NCI-H187 treated with DMSO at 0.1 percent for 48 hours (cell line): ENCODE results near the gene PAX6.

Experiments
- DNase-seq: peaks from one replicate; lab custom pipeline; 2025; lab: John Stamatoyannopoulos, UW

Gene PAX6

DNA sequence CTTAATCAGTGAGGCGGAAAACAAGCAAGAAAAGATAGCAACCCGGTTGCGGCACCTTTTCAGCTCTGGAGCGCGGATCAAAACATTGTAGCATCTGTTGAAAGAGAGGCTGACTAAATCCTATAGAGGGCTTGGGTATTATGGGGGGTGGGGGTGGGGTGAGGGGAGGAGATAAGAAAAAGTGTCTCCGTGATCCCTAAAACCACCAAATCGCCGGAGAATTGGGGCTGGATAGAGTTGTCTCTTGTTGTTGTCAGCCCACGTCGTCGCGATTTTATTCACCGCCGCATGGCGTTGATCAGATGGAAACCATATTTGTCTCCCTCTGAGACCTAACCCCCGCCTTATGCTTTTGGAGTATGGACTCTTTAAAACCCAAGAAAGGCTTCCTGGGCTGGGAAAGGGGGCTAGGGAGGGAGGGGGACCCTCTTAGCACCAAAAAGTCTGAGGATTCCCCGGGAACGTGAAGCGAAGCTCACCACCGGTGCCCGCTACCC is 13.0 kb downstream of the PAX6 start:
- no peak for DNase-seq

DNA sequence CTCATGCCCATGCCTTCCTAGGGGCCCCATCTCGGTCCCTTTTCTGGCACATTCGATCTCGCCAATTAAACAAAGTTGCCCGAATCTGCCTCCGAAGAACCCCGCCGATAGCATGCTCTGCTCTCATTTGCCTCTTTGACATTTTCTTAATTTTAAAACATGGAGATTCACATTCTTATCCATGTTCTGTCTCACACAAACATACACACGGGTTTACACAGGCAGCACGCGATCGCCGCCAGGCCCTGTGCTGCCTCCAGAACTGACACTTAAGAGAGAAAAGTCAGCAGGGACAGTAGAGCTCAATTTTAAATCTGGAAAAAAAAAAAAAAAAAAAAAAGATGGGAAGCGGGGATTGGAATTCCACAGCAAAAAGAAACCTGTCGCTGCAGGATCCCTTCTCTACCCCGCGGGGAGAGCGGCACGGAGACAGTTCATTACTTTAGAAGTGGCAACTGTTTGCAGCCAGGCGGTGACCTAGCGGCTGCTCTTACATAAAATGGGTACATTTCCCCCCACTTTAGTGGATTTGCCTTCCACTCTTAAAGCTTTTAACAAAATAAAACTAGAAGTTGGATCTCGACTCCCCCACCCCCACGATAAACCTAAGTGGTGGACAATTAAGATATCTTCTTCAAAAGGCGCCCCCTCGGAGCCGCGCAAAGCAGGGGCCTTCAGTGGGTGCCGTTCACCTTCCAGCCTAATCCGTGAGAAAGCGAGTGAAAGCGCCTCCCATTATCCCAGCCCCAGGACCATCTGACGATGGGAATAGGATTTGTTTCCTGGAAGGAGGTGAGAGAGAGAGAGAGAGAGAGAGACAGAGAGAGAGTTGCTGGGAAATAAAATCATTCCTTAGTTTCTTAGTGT is 13.7 kb downstream of the PAX6 start:
- DNase-seq, result no peak

DNA sequence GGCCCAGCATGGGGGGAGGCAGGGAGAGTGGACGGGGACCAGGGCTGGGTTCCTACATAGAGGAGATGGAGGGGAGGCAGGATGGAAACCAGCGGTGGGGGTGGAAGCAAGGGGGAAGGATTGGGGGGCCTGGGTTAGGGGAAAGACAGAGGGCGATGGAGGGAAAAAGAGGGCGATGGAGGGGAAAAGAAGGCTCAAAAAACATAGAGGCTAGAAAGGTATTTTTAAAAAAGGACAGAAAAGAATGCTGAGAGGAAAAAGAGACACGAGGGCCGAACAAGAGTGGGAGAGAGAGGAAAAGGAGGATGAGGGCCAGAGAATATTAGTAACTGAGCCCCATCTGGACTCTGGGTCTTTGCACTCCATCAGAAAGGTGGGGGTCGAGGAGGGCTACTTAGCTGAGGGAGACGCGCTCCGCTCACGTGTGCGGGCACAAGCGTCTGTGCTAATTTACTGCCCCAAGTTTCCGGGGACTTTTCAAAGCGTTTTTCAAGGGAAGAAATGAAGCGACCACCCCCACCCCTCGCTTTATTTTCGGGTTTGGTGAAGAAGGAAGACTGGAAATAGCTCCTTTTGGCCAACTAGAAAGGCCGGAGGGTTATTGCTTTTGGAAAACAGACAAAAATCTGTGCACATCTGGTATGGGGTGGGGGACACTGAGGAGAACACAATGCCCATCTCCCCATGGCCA is 14.5 kb downstream of the PAX6 start:
- DNase-seq, result no peak

DNA sequence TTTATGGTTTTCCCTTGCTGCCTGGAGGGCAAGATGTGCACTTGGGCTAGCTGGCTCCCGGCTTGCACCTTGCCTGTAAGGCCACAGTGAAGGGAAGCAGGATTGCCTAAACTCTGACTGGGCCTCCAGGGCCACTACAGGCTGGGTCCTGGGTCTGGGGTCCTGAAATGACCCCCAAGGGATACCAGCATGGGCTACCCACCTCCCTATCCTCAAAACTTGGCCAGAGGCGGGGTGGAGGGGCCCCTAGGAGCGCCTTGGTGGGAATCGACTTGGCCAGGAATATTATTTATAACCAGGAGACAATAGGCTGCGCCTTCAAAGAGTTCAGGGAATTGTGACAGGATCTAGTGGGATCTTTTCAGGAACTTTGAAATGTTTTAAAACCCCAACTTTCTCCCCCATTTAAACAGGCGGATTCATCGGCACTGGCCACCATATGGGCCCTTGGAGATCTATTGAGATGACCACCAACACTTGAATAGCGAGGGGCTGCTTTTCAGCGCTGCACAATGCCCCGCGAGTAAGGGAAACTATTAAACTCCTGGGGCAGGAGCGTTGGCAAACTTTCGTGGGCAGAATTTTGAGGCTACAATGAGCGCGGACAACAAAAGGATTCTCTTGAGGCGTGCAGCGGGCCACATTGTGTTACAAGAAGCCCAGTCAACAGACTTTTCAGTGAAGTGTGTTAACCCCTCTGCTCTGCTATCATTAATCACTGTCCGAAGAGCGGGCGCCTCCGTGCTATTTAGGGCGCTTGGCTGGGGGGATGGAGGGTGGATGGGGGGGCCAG is 15.2 kb downstream of the PAX6 start:
- DNase-seq, result no peak

DNA sequence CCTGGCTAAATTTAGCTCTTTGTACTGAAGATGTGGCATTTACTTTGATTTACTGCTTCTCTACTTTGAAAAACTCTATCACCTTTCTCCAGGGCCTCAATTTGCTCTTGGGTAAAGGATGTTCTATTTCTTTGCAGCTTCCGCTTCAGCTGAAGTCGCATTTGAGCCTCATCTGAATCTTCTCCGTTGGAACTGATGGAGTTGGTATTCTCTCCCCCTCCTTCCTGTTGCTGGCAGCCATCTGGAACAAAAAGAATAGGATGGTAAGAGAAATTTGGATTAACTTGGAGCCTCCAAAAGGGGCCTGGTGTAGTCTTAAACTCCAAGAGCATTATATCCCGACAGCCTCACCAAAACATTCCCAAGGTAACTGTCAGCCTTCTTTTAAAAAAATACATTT is 16.6 kb downstream of the PAX6 start:
- no peak for DNase-seq

DNA sequence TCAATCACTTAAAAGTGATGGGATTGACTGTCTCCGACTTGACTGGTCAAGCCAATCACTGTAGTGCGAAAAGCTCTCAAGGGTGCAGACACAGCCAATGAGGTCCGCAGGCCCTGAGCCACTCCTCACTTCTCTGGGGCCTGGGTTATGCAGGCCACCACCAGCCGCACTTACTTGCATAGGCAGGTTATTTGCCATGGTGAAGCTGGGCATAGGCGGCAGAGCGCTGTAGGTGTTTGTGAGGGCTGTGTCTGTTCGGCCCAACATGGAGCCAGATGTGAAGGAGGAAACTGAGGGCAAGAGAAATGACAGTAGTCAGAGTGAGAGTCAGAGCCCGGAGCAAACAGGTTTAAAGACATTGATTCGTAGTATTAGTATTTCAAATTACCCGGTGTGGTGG is 17.9 kb downstream of the PAX6 start:
- no peak for DNase-seq

DNA sequence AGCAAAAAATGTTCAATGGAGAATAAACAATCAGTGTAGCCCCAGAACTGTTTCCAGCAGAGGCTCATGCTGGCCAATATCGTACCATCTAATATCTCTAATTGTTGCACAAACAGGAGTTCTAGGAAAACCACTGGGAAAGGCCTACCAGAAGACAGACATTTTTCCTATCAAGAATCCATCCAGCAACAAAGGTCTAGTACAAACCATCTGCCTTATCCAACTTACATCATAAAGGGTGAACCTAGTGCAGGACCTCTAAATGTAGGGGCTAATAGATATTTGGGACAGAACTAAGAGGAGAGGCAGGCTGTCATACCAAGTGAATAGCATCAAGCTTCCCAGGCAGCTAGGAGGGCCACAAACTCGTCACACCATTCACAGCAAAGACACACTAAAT is 18.7 kb downstream of the PAX6 start:
- no peak for DNase-seq

DNA sequence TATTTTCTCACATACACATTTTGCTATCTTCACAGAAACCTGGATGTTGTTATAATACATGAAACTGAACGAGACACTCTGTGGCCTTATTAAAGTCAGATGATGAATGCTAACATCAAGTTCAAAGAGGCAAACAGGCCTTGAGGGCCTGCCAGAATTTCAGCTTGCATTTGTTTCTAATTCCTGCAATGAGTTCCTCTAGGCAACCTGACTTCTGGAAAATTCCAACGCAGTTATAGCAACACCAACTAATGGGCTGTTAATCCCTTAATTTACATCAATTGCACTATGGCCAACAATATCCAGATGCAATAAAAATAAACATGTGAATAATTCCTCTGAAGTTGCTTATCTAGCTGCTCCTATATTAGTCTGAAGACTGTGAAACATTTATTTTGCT is 19.1 kb downstream of the PAX6 start:
- DNase-seq, result no peak

DNA sequence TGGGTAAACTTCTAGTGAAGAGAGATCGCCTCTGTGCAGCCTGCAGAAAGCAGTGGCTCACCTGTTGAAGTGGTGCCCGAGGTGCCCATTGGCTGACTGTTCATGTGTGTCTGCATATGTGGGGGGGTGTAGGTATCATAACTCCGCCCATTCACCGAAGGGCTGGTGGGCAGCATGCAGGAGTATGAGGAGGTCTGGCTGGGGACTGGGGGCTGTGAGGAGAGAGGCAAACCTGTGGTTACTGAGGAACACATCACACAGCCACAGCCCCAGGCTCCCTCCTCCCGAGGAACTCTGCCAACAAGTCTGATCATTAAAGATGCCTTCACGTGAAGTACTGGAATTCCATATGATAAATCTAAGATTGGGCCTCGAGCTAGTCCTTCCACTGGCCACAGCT is 20.5 kb downstream of the PAX6 start:
- DNase-seq, result no peak

DNA sequence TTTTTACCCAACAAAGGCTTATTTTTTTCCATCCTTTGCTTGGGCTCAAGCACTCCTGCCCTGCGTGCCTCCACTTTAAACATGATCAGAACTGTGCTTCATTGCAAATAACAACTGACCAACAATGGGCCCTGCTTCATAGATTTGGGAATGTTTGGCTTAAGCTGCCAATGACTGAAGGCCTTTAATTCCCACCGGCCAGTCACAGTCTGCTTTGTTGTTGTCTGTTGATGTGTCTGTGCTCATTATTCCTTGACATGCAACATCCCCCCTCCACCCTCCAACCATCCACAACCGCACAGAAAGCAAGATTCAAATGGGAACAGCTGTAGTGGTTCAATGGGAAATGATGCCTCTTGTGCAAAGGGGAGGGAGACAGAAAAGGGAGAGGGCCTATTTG is 23.0 kb downstream of the PAX6 start:
- DNase-seq, result no peak

DNA sequence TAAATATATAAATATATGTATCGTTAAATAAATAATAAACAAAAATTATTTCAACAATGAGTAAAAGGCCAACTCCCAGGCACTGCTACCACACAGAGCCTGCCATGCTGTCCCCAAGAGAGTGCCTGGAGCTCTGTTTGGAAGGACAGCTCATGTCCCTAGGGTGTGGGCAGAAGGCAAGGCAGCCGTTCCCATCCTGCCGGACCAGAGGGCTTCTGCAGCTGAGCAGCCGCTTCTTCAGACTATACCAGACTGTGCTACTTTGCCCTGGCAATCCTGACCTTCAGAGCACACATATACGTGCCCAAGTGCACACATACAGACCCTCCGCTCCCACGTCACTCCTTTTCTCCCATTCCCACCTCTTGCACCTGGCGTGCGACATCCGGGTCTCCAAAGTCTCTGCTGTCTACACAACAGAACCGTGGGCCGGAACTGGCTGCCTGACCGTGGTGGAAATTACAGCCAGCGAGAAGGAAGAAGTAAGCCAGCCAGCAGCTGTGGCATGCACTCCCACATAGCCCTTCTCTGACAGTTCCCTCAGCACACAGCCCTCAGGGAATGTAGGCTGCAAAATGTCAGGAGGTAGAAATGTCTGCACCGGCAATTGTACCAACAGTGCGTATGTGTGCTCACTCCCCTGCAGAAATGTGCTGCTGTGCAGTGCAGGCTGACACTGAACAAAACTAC is 24.0 kb downstream of the PAX6 start:
- DNase-seq, result no peak

DNA sequence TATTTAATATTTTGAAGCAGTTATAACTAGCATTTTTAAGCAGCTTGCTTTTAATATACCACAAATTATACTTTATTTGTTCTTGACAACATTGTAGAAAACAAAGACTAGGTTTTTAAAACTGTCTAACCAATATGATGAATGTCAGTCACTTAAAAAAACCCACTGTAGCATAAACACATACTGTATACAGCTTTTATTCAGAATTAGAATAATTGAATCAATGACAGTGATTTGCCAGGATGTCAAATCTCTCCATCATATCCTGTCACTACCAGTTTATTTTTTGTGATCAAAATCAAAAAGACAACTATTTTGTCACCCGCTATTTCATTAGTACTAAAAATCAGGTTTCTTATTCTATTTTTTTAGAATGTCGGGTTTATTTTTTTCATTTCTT is 26.5 kb downstream of the PAX6 start:
- DNase-seq, result no peak

DNA sequence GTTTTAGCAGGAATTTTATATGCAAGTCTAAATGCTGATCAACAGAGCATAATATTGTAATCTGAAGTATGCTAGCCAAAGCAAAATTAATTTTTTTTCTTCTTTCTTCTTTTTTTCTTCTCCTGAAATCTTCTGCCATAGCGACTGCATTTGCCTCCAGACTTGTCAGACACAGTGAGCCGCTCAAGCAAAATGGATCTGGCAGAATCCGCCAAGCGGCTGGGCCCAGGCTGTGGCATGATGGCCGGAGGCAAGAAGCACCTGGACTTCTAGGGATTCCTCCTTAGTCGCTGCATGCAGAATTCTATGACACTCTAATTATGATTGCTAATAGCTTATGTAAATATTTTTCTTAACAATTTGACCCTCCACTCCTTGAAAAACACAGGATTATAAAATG is 27.9 kb downstream of the PAX6 start:
- no peak for DNase-seq

DNA sequence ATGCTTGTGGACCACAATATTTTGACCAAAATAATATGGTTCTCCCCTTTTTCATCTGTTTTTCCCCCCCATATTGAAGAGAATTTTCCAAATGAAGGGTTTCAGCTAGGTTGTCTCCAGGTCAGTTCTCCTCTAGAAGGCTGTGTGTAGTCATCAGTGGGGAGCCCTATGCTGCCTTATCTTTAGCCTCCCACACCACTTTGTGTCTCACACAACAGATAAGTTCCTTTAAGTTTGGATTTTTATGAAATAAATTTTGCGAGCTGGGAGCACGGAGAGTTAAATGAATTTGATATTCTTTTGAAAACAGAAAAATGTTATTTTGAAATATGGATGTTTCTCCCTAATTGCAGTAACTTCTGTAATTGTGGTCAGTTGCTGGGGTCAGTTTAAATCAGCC is 28.9 kb downstream of the PAX6 start:
- DNase-seq, result no peak

DNA sequence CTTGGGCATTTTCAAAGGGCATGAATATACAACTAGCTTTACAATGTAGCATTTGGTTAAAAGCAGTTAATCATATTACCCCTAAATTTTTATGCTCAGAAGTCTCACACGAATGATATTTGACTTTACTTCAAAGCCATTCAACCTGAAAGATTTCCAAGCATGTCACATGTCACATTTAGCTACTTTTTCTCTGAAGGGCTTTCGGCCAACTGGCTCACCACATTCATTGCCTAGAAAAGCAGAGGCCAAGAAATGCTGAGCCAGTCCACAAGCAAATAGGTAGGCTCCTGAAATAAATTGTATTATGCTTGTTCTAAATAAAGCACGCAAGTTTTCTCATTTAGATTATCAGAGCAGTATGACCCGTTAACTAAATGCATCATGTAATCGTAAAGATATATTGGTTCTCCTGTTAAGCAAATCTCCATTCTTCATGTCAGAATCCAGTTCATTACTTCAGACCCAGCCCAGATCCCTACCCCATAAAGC is 30.6 kb downstream of the PAX6 start:
- DNase-seq, result no peak

DNA sequence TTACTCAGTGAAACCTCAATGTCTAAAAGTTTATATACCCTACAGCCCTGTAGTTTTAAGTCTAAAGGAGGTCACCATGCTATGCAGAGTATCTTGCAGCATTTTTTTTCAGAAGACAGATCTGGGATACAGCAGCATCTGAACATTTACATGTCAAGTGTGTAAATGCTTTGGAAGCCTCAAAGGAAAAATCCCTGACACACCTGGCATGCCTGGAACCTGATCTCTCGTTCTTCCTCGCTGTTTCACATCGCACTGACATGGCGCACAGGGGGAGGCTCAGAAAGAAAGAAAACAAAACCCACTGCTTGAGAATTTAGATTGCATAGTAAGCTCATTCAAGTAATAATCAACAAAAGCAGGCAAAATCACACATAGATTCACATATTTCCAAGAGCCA is 31.0 kb downstream of the PAX6 start:
- DNase-seq, result no peak

DNA sequence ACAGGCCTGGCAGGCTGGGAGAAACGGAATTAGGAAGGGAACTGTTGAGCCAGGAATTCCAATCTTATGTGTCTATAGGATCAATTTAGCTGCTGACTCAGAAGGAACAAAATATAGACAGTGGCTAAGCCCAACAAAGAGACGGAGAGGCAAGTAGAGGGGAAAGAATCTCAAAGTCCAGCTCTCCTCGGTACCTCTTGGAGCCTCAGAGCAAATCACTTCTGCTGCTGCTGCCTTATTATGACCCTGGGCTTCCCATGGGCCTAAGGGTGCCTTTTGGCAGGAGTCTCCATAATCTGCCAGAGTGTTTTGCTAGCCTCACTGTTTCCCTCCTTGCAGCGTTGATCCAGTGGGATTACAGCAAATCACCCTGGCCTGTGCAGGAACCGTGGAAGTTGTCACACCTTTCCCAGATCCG is 31.7 kb downstream of the PAX6 start:
- no peak for DNase-seq

DNA sequence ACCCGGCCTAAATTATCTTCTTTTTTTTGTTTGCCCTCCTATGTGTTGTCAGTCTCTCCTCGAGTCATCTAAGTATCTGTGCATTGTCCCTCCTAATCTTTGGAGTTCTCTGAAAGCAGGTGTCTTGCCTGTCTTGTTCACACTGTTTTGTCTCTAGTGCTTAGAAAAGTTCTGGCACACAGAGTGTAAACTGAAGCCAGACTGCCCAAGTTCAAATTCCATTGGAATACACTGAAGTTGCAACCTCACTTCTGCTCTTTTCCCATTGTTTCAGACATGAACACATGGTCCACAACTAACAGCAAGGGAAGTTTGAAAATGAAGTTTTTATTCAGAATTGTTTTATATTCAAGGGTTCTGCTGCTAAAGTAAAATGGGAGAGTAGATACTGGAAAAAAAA is 38.7 kb downstream of the PAX6 start:
- DNase-seq, result no peak

DNA sequence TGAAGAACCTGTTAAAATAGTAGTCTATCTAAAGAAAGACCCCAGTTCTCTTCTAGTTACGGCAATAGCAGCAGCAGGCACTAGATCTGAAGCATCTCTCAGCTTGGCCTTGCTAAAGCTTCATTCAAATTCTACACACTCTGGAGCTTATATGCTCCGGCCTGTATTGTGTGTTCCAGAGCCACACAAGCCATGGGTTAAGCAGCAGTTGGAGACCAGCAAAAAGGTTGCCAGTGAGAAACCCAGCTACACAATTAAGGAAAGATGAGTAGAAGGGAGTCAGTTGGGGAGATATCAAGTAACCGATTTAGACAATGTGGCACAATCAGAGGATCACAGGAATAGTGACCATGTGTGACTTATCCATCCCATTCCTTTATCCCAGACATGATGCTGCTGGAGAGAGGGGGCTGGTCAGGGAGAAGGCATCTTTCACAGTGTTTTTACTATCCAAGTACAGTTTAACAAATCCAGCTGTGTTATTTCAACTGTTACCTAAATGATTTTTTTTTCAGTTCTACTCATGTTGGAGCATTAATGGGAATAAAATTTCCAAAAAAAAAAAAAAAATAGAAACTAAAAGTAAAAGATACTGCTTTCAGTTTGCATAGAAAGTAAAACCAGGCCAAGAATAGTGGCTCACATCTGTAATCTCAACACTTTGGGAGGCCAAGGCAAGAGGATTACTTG is 41.0 kb downstream of the PAX6 start:
- DNase-seq, result no peak

DNA sequence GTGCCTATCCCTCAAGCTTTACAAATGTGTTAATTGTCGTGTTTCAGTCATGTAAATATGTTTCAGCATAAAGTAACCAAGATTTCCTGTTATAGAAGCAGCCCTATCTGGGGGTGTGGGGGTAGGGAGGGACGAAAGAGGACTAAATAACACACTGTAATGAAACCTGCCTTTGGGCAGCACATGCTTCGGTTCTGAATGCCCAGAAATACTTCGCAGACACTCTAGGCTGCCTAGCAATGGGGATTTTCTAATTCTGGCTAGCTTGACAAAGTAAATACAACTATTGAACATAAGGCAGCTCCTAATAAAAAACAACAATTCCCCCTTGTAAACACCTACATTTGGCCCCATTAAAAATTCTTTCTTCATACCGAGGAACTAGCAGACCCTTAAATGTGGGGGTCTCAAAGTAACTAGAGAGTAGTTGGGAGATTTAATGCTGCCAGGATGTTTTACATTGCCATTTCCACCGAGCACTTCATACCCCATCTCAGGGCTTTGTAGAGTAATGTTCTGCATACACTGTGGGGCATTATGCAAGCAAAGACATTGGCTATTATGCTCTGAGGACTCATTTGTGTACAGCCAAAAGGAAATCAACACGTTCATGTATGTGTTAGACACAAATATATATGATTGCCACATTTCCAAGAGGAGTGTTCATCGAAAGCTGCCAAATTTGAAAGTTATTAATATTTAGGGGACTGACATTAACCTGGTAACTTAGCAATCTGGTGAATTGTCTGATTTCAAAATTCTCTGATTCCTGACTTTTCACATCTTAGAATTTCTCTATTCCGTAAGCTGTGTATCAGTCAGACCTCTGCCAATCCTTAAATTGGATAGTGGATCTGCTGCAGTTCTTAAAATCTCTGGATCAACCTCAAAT is 42.1 kb downstream of the PAX6 start:
- DNase-seq, result no peak
